PC-3 (cell line): ENCODE results near the gene OLR1. TPM values are rescaled to one million over a fixed set of nuclear protein-coding genes. Genes with fewer than 3 reads are reported as not detected.
A peak's percentile ranks its signal among the peaks of the same experiment; 100 is the strongest.

Experiments used
- ATAC-seq: fragments of 200-7000 bp; cut with Tn5 transposase; 2 replicates; pipeline ENCODE4 v1.9.1; 2020; ENCODE audit warnings: mild to moderate bottlenecking, moderate library complexity
- BruUV-seq: library from RNA; stranded (reverse); fragments of 400-500 nt; replicated peaks from 2 replicates; lab custom pipeline; 2021; lab: Mats Ljungman, UMichigan
- CTCF ChIA-PET: fragments of 300-600 bp; sonication (Branson Sonifier 250); formaldehyde crosslinking; loops from one replicate; lab custom pipeline; 2022; ENCODE audit warnings: antibody characterized with exemption; lab: Charles Lee
- POLR2A ChIA-PET: fragments of 300-600 bp; sonication (Branson Sonifier 250); formaldehyde crosslinking; loops from one replicate; lab custom pipeline; 2022; ENCODE audit warnings: antibody characterized with exemption; ENCODE audit not compliant: unreplicated experiment; lab: Charles Lee
- DNase-seq: peaks from one replicate; pipeline ENCODE4 v3.0.0-alpha.2; 2015
- H2AFZ ChIP-seq: fragments of 300-600 bp; sonication (generic); 2 replicates; pipeline ENCODE4 v1.6.0; 2016; ENCODE audit warnings: antibody characterized with exemption, low read length
- H3F3A ChIP-seq: fragments of 300-600 bp; sonication (generic); one replicate; pipeline ENCODE4 v1.6.0; 2017; ENCODE audit warnings: antibody characterized with exemption, low read length, control low read depth, mild to moderate bottlenecking; ENCODE audit not compliant: unreplicated experiment
- H3K27ac ChIP-seq: fragments of 300-600 bp; sonication (generic); 2 replicates; pipeline ENCODE4 v1.5.1; 2016; ENCODE audit warnings: mild to moderate bottlenecking, low read length
- H3K27me3 ChIP-seq: fragments of 300-600 bp; sonication (generic); 2 replicates; pipeline ENCODE4 v1.6.1; 2016; ENCODE audit warnings: low read length, mixed read lengths
- H3K36me3 ChIP-seq: fragments of 300-600 bp; sonication (generic); 2 replicates; pipeline ENCODE4 v1.6.1; 2016; ENCODE audit warnings: low read depth, mixed run types, low read length, mixed read lengths
- H3K4me1 ChIP-seq: fragments of 300-600 bp; sonication (generic); 2 replicates; pipeline ENCODE4 v1.5.1; 2016; ENCODE audit warnings: low read length; ENCODE audit not compliant: insufficient read depth
- H3K4me2 ChIP-seq: fragments of 300-600 bp; sonication (generic); 2 replicates; pipeline ENCODE4 v1.6.0; 2016; ENCODE audit warnings: low read length
- H3K4me3 ChIP-seq: fragments of 300-600 bp; sonication (generic); 2 replicates; pipeline ENCODE4 v1.5.1; 2016; ENCODE audit warnings: mild to moderate bottlenecking, low read length, mixed read lengths
- H3K79me2 ChIP-seq: fragments of 300-600 bp; sonication (generic); 2 replicates; pipeline ENCODE4 v1.6.1; 2017; ENCODE audit warnings: low read length, mixed read lengths
- H3K9ac ChIP-seq: fragments of 300-600 bp; sonication (generic); 2 replicates; pipeline ENCODE4 v1.6.0; 2016; ENCODE audit warnings: mild to moderate bottlenecking, low read length
- H3K9me2 ChIP-seq: fragments of 300-600 bp; sonication (generic); replicated peaks from 2 replicates; pipeline ENCODE4 v1.6.1; 2016; ENCODE audit warnings: mixed run types, low read length, mixed read lengths
- H3K9me3 ChIP-seq: fragments of 300-600 bp; sonication (generic); 2 replicates; pipeline ENCODE4 v1.6.1; 2016; ENCODE audit warnings: low read length, mixed read lengths
- H4K20me1 ChIP-seq: fragments of 300-600 bp; sonication (generic); 2 replicates; pipeline ENCODE4 v1.6.1; 2016; ENCODE audit warnings: low read length, mixed read lengths
- CTCF ChIP-seq: fragments of 300-600 bp; sonication (generic); conservative IDR thresholded peaks from 2 replicates; pipeline ENCODE4 v1.5.1; 2017; ENCODE audit warnings: antibody characterized with exemption, low read depth, mild to moderate bottlenecking, low read length
- EZH2 ChIP-seq: fragments of 300-600 bp; sonication (generic); IDR thresholded peaks from one replicate; pipeline ENCODE4 v1.6.1; 2017; ENCODE audit warnings: antibody characterized with exemption, mild to moderate bottlenecking, low read length; ENCODE audit not compliant: unreplicated experiment
- EZH2phosphoT487 ChIP-seq: fragments of 300-600 bp; sonication (generic); IDR thresholded peaks from 2 replicates; pipeline ENCODE4 v1.6.1; 2018; ENCODE audit warnings: mild to moderate bottlenecking, antibody characterized with exemption, low read length, borderline replicate concordance
- intact Hi-C: fragments of 100-400 bp; cut with micrococcal nuclease; formaldehyde crosslinking; loops from 2 replicates; pipeline ENCODE4 v1.9.0; 2023
- total RNA-seq: library from RNA; depleted of rRNA; stranded (reverse); fragments of >200 nt; gene quantifications from 2 replicates; pipeline ENCODE4 v1.2.3, GENCODE V29; 2014

OLR1 gene
- total RNA-seq, 1 experiment from 2014 or later, result 0.80 TPM

GRCh38 chr12:10191865-10192264 lies 19.9 kb upstream of the OLR1 start:
- H3K9me2 ChIP-seq, result no peaks in the 10 kb centered on the region
- DNase-seq (peak; percentile 95), ATAC-seq (peak; percentile 72)
- TF ChIP-seq EZH2 (no peak), EZH2phosphoT487 (no peak), CTCF (no peak)
- H3K4me1 ChIP-seq, result peaks cover 41% of the 10 kb centered on the region
- H3K4me3 ChIP-seq, result peak overlapping the region; percentile 28; the same call in 1 of the 2 replicates
- H3K9me3 ChIP-seq, result no peaks in the 10 kb centered on the region
- H3K36me3 ChIP-seq, result no peaks in the 10 kb centered on the region
- H3K27me3 ChIP-seq, result no peaks in the 10 kb centered on the region
- ChIA-PET CTCF (interaction anchor here (0.5 to 1.0 kb wide), 2 partner anchors 20 to 39 kb away, joined by 3 to 8 read pairs; partner anchors contain the start of gene OLR1), POLR2A (interaction anchor here (1.0 kb wide), 1 partner anchor 20 kb away, joined by 3 read pairs; the partner anchor contains the start of gene GABARAPL1)
- no peak overlapping the region for H3K9ac ChIP-seq
- peak overlapping the region; percentile 71 for H3K4me2 ChIP-seq
- no peaks in the 10 kb centered on the region for H3K79me2 ChIP-seq
- peak overlapping the region; percentile 66 for H3K27ac ChIP-seq
- no peak overlapping the region for H2AFZ ChIP-seq
- intact Hi-C loops, result loop anchor here (1.0 to 5.0 kb wide), 2 partner anchors 39 to 160 kb away; partner anchors contain the start of gene CLEC9A
- peaks cover 10% of the 10 kb centered on the region for H3F3A ChIP-seq
- BruUV-seq, result no TSS peak
- no peaks in the 10 kb centered on the region for H4K20me1 ChIP-seq

GRCh38 chr12:10190558-10191388 lies 18.8 kb upstream of the OLR1 start:
- no peaks in the 10 kb centered on the region for H3K9me2 ChIP-seq
- H3K27ac ChIP-seq, result peak overlapping the region; percentile 66
- peak; percentile 82 for DNase-seq
- H3F3A ChIP-seq, result peaks cover 10% of the 10 kb centered on the region
- CTCF ChIA-PET, result interaction anchor here (0.6 to 1.0 kb wide), 2 partner anchors 37 to 458 kb away, joined by 3 to 8 read pairs; partner anchors contain the start of gene CLECL1
- intact Hi-C loops, result loop anchor here (1.0 to 5.0 kb wide), 3 partner anchors 8 to 158 kb away; partner anchors contain the start of gene CLEC9A
- ATAC-seq, result peak; percentile 77
- H3K9ac ChIP-seq, result no peak overlapping the region
- POLR2A ChIA-PET, result no interaction called here
- no peaks in the 10 kb centered on the region for H4K20me1 ChIP-seq
- H2AFZ ChIP-seq, result no peak overlapping the region
- no peak overlapping the region for H3K4me3 ChIP-seq
- TF ChIP-seq EZH2phosphoT487, result no peak
- TF ChIP-seq CTCF, result peak; percentile 78
- H3K4me1 ChIP-seq, result peaks cover 41% of the 10 kb centered on the region
- H3K79me2 ChIP-seq, result no peaks in the 10 kb centered on the region
- no peaks in the 10 kb centered on the region for H3K9me3 ChIP-seq
- no peaks in the 10 kb centered on the region for H3K27me3 ChIP-seq
- H3K4me2 ChIP-seq, result peak overlapping the region; percentile 71
- H3K36me3 ChIP-seq, result no peaks in the 10 kb centered on the region
- BruUV-seq, result no TSS peak
